Measurements from ENCODE around the gene ENPP6.

Gene ENPP6

GRCh38 chr4:184104419-184105101 lies 113.1 kb downstream of the ENPP6 start:
- no peak for DNase-seq (ENCODE audit: low spot score)

- peak; percentile 58 for DNase-seq (ENCODE audit: low spot score)
These were observed 114.0 kb downstream of the ENPP6 start for GRCh38 chr4:184103527-184104264.

GRCh38 chr4:184102927-184103326 lies 114.7 kb downstream of the ENPP6 start:
- DNase-seq (ENCODE audit: low spot score): no peak

- no peak for DNase-seq (ENCODE audit: low spot score)
These were observed 115.2 kb downstream of the ENPP6 start for GRCh38 chr4:184102488-184102887.

- no peak for DNase-seq (ENCODE audit: low spot score)
These were observed 116.0 kb downstream of the ENPP6 start for GRCh38 chr4:184101711-184102110.

- DNase-seq (ENCODE audit: low spot score): peak; percentile 76
These were observed 117.3 kb downstream of the ENPP6 start for GRCh38 chr4:184100297-184100885.

GRCh38 chr4:184099535-184099966 lies 118.1 kb downstream of the ENPP6 start:
- no peak for DNase-seq (ENCODE audit: low spot score)

GRCh38 chr4:184099000-184099399 lies 118.7 kb downstream of the ENPP6 start:
- no peak for DNase-seq (ENCODE audit: low spot score)

- DNase-seq (ENCODE audit: low spot score): no peak
These were observed 119.9 kb downstream of the ENPP6 start for GRCh38 chr4:184097815-184098214.

GRCh38 chr4:184097241-184097605 lies 120.5 kb downstream of the ENPP6 start:
- DNase-seq (ENCODE audit: low spot score): peak; percentile 60

GRCh38 chr4:184096561-184097240 lies 121.0 kb downstream of the ENPP6 start:
- DNase-seq (ENCODE audit: low spot score): no peak

- no peak for DNase-seq (ENCODE audit: low spot score)
These were observed 123.0 kb downstream of the ENPP6 start for GRCh38 chr4:184094532-184095159.

GRCh38 chr4:184091986-184092385 lies 125.7 kb downstream of the ENPP6 start:
- no peak for DNase-seq (ENCODE audit: low spot score)

GRCh38 chr4:184090571-184090970 lies 127.1 kb downstream of the ENPP6 start:
- no peak for DNase-seq (ENCODE audit: low spot score)

- DNase-seq (ENCODE audit: low spot score): no peak
These were observed 137.0 kb downstream of the ENPP6 start for GRCh38 chr4:184080674-184081073.

- no peak for DNase-seq (ENCODE audit: low spot score)
These were observed 142.8 kb downstream of the ENPP6 start for GRCh38 chr4:184074677-184075388.

GRCh38 chr4:184067931-184068554 lies 149.6 kb downstream of the ENPP6 start:
- DNase-seq (ENCODE audit: low spot score): no peak

GRCh38 chr4:184066584-184067300 lies 150.9 kb downstream of the ENPP6 start:
- no peak for DNase-seq (ENCODE audit: low spot score)

GRCh38 chr4:184064877-184065276 lies 152.8 kb downstream of the ENPP6 start:
- DNase-seq (ENCODE audit: low spot score): no peak

GRCh38 chr4:184062769-184063168 lies 154.9 kb downstream of the ENPP6 start:
- DNase-seq (ENCODE audit: low spot score): no peak

Data from ecto neural progenitor cell (in vitro differentiated cells).